H9 (cell line): ENCODE data around the gene TRAT1. TPM values are rescaled to one million over a fixed set of nuclear protein-coding genes. Genes with fewer than 3 reads are reported as not detected.

Experiments
- DNase-seq: peaks from one replicate; pipeline ENCODE4 v3.0.0-alpha.2; 2017
- H2AFZ ChIP-seq: one replicate; pipeline ENCODE4 v1.6.1; 2013; ENCODE audit warnings: mild to moderate bottlenecking, low read length, control low read depth, moderate library complexity
- H2AK5ac ChIP-seq: 2 replicates; pipeline ENCODE4 v1.6.1; 2013; ENCODE audit warnings: low read length, control low read depth, mixed read lengths; ENCODE audit not compliant: insufficient read length
- H2BK120ac ChIP-seq: one replicate; pipeline ENCODE4 v1.6.1; 2013; ENCODE audit warnings: low read depth, mild to moderate bottlenecking, low read length, control low read depth, inconsistent platforms; ENCODE audit not compliant: poor library complexity, severe bottlenecking
- H2BK12ac ChIP-seq: 2 replicates; pipeline ENCODE4 v1.6.1; 2013; ENCODE audit warnings: low read length, control low read depth, mixed read lengths, low read depth; ENCODE audit not compliant: insufficient read length
- H2BK15ac ChIP-seq: 2 replicates; pipeline ENCODE4 v1.6.1; 2013; ENCODE audit warnings: low read depth, low read length, control low read depth
- H2BK20ac ChIP-seq: one replicate; pipeline ENCODE4 v1.6.1; 2013; ENCODE audit warnings: low read depth, mild to moderate bottlenecking, low read length, control low read depth, inconsistent platforms; ENCODE audit not compliant: poor library complexity, severe bottlenecking
- H2BK5ac ChIP-seq: 2 replicates; pipeline ENCODE4 v1.6.1; 2013; ENCODE audit warnings: low read length, control low read depth, mixed read lengths; ENCODE audit not compliant: insufficient read length
- H3K14ac ChIP-seq: 2 replicates; pipeline ENCODE4 v1.6.1; 2013; ENCODE audit warnings: low read length, control low read depth; ENCODE audit not compliant: insufficient read depth
- H3K18ac ChIP-seq: 2 replicates; pipeline ENCODE4 v1.6.1; 2013; ENCODE audit warnings: low read depth, mild to moderate bottlenecking, mixed read lengths, low read length, control low read depth; ENCODE audit not compliant: insufficient read length
- H3K23ac ChIP-seq: 2 replicates; pipeline ENCODE4 v1.6.1; 2013; ENCODE audit warnings: low read length, control low read depth, mixed read lengths, low read depth; ENCODE audit not compliant: insufficient read length
- H3K23me2 ChIP-seq: 2 replicates; pipeline ENCODE4 v1.6.1; 2013; ENCODE audit warnings: low read depth, mild to moderate bottlenecking, mixed read lengths, low read length, control low read depth; ENCODE audit not compliant: insufficient read length, poor library complexity, severe bottlenecking
- H3K27ac ChIP-seq: 2 replicates; pipeline ENCODE4 v1.5.1; 2013; ENCODE audit warnings: low read length, control low read depth, mixed read lengths, low read depth; ENCODE audit not compliant: insufficient read length
- H3K27me3 ChIP-seq: 2 replicates; pipeline ENCODE4 v1.6.1; 2013; ENCODE audit warnings: low read length, control low read depth, inconsistent platforms; ENCODE audit not compliant: insufficient read depth
- H3K4ac ChIP-seq: 2 replicates; pipeline ENCODE4 v1.6.1; 2013; ENCODE audit warnings: low read depth, mild to moderate bottlenecking, control low read depth, inconsistent platforms, low read length, moderate library complexity
- H3K4me1 ChIP-seq: 2 replicates; pipeline ENCODE4 v1.6.1; 2013; ENCODE audit warnings: low read length, control low read depth, inconsistent platforms; ENCODE audit not compliant: insufficient read depth
- H3K4me2 ChIP-seq: 2 replicates; pipeline ENCODE4 v1.6.1; 2013; ENCODE audit warnings: low read length, control low read depth, mixed read lengths; ENCODE audit not compliant: insufficient read length, insufficient read depth
- H3K56ac ChIP-seq: 2 replicates; pipeline ENCODE4 v1.6.1; 2013; ENCODE audit warnings: low read depth, mild to moderate bottlenecking, mixed read lengths, low read length, control low read depth; ENCODE audit not compliant: insufficient read length
- H3K79me1 ChIP-seq: 2 replicates; pipeline ENCODE4 v1.6.1; 2013; ENCODE audit warnings: low read depth, mild to moderate bottlenecking, moderate library complexity, low read length, control low read depth, inconsistent platforms; ENCODE audit not compliant: insufficient read depth, poor library complexity, severe bottlenecking
- H3K79me2 ChIP-seq: 2 replicates; pipeline ENCODE4 v1.6.1; 2013; ENCODE audit warnings: low read length, control low read depth, inconsistent platforms; ENCODE audit not compliant: insufficient read depth
- H3K9ac ChIP-seq: 2 replicates; pipeline ENCODE4 v1.6.1; 2013; ENCODE audit warnings: low read length, control low read depth, mixed read lengths; ENCODE audit not compliant: insufficient read length; ENCODE audit errors: extremely low read depth
- H3K9me3 ChIP-seq: one replicate; pipeline ENCODE4 v1.6.1; 2013; ENCODE audit warnings: low read depth, low read length, inconsistent platforms; ENCODE audit not compliant: control insufficient read depth
- H3T11ph ChIP-seq: one replicate; pipeline ENCODE4 v1.6.1; 2013; ENCODE audit warnings: mild to moderate bottlenecking, low read length, control low read depth, inconsistent platforms
- H4K20me1 ChIP-seq: one replicate; pipeline ENCODE4 v1.6.1; 2013; ENCODE audit not compliant: control insufficient read depth, insufficient read length, insufficient read depth
- H4K5ac ChIP-seq: 2 replicates; pipeline ENCODE4 v1.6.1; 2013; ENCODE audit warnings: low read depth, mild to moderate bottlenecking, mixed read lengths, low read length, control low read depth; ENCODE audit not compliant: insufficient read length
- H4K8ac ChIP-seq: replicated peaks from 2 replicates; pipeline ENCODE4 v1.6.1; 2013; ENCODE audit warnings: low read length, control low read depth, mixed read lengths, low read depth; ENCODE audit not compliant: insufficient read length
- H4K91ac ChIP-seq: 2 replicates; pipeline ENCODE4 v1.6.1; 2013; ENCODE audit warnings: low read depth, mild to moderate bottlenecking, moderate library complexity, mixed read lengths, low read length, control low read depth; ENCODE audit not compliant: insufficient read length
- H3K27ac Mint-ChIP-seq, 3 experiments: 2 replicates in 2 of 3; 3 replicates in 1 of 3; pipeline ENCODE4 v1.8.0; 2020 to 2021; ENCODE audit warnings: mixed read lengths in 3 of 3, mild to moderate bottlenecking in 1 of 3, moderate library complexity in 1 of 3
- H3K27me3 Mint-ChIP-seq: 2 replicates; pipeline ENCODE4 v1.8.0; 2021; ENCODE audit warnings: low read depth, mild to moderate bottlenecking, moderate library complexity, mixed read lengths
- H3K36me3 Mint-ChIP-seq, 3 experiments: 2 replicates in 2 of 3; 3 replicates in 1 of 3; pipeline ENCODE4 v1.8.0; 2020 to 2021; ENCODE audit warnings: low read depth in 3 of 3, mixed read lengths in 3 of 3; ENCODE audit not compliant: insufficient read depth in 1 of 3
- H3K4me1 Mint-ChIP-seq, 2 experiments: 2 replicates each; pipeline ENCODE4 v1.8.0; 2020; ENCODE audit warnings: mixed read lengths in 2 of 2
- H3K4me3 Mint-ChIP-seq, 2 experiments: 2 replicates in 1 of 2; 3 replicates in 1 of 2; pipeline ENCODE4 v1.8.0; 2020 to 2021; ENCODE audit warnings: mild to moderate bottlenecking in 2 of 2, mixed read lengths in 2 of 2, moderate library complexity in 1 of 2
- H3K9me3 Mint-ChIP-seq, 2 experiments: 2 replicates in 1 of 2; 3 replicates in 1 of 2; pipeline ENCODE4 v1.8.0; 2020; ENCODE audit warnings: mild to moderate bottlenecking in 2 of 2, mixed read lengths in 2 of 2, moderate library complexity in 1 of 2
- WGBS: extraction: QIAGEN DNeasy Blood & Tissue Kit; methylation state at CpG from one replicate; pipeline ENCODE4 v1.1.7; 2013; ENCODE audit warnings: missing lambda C conversion rate, low lambda C conversion rate, mixed read lengths; ENCODE audit not compliant: insufficient read length; ENCODE audit errors: extremely low coverage; 5-methylcytosine and 5-hydroxymethylcytosine counted together
- total RNA-seq: library from RNA; stranded (reverse); gene quantifications from 2 replicates; pipeline ENCODE4 v1.2.1, GENCODE V29; 2021
- TF ChIP-seq, protein P1 (sequence below): fragments of 200-600 bp; sonication (generic); conservative IDR thresholded peaks from 3 replicates; pipeline ENCODE4 v1.8.0; 2021; ENCODE audit warnings: antibody characterized with exemption, mild to moderate bottlenecking

Gene TRAT1
- total RNA-seq, 1 experiment from 2014 or later, result not detected

DNA sequence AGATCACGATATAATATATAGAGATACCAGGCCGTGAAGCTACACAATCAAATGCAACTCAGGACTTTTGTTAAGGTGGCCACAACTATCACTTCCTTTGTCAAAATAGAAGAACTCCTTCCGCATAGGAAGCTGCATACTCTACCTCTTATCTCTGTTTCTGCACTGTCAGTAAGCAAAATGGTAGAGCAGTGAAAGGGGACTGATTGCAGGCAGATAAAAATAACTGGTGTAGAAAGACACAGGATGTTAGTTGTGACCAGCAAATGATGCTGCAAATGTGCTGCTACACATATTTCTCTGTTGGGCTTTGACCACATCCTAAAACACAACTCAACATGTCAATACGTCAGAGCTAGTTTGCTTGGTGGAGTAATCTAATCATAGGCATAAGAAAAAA lies 16.3 kb upstream of the TRAT1 start:
- Histone ChIP-seq H3K4me1 (no peaks in the 10 kb centered on the region), H2BK12ac (no peak overlapping the region), H2BK5ac (no peak overlapping the region), H3T11ph (no peak overlapping the region), H2AK5ac (no peak overlapping the region), H4K91ac (no peak overlapping the region), H2BK120ac (no peak overlapping the region), H3K79me2 (no peaks in the 10 kb centered on the region), H3K4me2 (no peak overlapping the region), H3K27me3 (no peaks in the 10 kb centered on the region), H3K18ac (no peak overlapping the region), H4K5ac (no peak overlapping the region), H2BK15ac (no peak overlapping the region), H4K20me1 (no peaks in the 10 kb centered on the region), H3K79me1 (no peaks in the 10 kb centered on the region), H3K23me2 (no peaks in the 10 kb centered on the region), H4K8ac (no peak overlapping the region), H3K27ac (no peak overlapping the region), H2AFZ (no peak overlapping the region), H3K9ac (no peak overlapping the region), H2BK20ac (no peak overlapping the region), H3K23ac (no peak overlapping the region), H3K4ac (no peak overlapping the region), H3K56ac (no peak overlapping the region), H3K14ac (no peak overlapping the region), H3K9me3 (no peaks in the 10 kb centered on the region)
- H3K9me3 Mint-ChIP-seq, result no peaks in the 10 kb centered on the region
- H3K27ac Mint-ChIP-seq, result no peak overlapping the region; a peak in 1 of 7 replicates
- TF ChIP-seq, protein P1, sequence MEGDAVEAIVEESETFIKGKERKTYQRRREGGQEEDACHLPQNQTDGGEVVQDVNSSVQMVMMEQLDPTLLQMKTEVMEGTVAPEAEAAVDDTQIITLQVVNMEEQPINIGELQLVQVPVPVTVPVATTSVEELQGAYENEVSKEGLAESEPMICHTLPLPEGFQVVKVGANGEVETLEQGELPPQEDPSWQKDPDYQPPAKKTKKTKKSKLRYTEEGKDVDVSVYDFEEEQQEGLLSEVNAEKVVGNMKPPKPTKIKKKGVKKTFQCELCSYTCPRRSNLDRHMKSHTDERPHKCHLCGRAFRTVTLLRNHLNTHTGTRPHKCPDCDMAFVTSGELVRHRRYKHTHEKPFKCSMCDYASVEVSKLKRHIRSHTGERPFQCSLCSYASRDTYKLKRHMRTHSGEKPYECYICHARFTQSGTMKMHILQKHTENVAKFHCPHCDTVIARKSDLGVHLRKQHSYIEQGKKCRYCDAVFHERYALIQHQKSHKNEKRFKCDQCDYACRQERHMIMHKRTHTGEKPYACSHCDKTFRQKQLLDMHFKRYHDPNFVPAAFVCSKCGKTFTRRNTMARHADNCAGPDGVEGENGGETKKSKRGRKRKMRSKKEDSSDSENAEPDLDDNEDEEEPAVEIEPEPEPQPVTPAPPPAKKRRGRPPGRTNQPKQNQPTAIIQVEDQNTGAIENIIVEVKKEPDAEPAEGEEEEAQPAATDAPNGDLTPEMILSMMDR, result no peak
- no CpG with 5 or more reads among the region's 4 CpGs for WGBS
- no peaks in the 10 kb centered on the region for H3K4me1 Mint-ChIP-seq
- DNase-seq, result no peak
- H3K27me3 Mint-ChIP-seq, result no peaks in the 10 kb centered on the region
- no peak overlapping the region for H3K4me3 Mint-ChIP-seq
- H3K36me3 Mint-ChIP-seq, result no peaks in the 10 kb centered on the region
